Measurements from ENCODE around the gene SLC9C1.

Gene SLC9C1

GRCh38 chr3:112149136-112149535, 144.9 kb downstream of the SLC9C1 start:
- Histone ChIP-seq H3K9me3 (ENCODE audit: control insufficient read depth, low read length) (no peaks in the 10 kb centered on the region), H3K27me3 (replicated peaks; ENCODE audit: control insufficient read depth, insufficient read depth, low read length, poor library complexity, severe bottlenecking) (no peaks in the 10 kb centered on the region), H3K4me1 (ENCODE audit: control insufficient read depth, insufficient read depth, low read length, poor library complexity, severe bottlenecking) (no peaks in the 10 kb centered on the region), H3K27ac (ENCODE audit: insufficient read depth, low read length, poor library complexity, severe bottlenecking) (no peak overlapping the region), H3K4me3 (ENCODE audit: insufficient read depth, low read depth, low read length, poor library complexity, severe bottlenecking) (no peak overlapping the region), H3K36me3 (ENCODE audit: control insufficient read depth, insufficient read depth, low read length) (no peaks in the 10 kb centered on the region)
- no peak for DNase-seq

- H3K4me1 ChIP-seq (ENCODE audit: control insufficient read depth, insufficient read depth, low read length, poor library complexity, severe bottlenecking), result no peaks in the 10 kb centered on the region
- no peak for DNase-seq
- H3K36me3 ChIP-seq (ENCODE audit: control insufficient read depth, insufficient read depth, low read length), result no peaks in the 10 kb centered on the region
- no peaks in the 10 kb centered on the region for H3K9me3 ChIP-seq (ENCODE audit: control insufficient read depth, low read length)
- H3K27ac ChIP-seq (ENCODE audit: insufficient read depth, low read length, poor library complexity, severe bottlenecking), result no peak overlapping the region
- no peaks in the 10 kb centered on the region for H3K27me3 ChIP-seq (replicated peaks; ENCODE audit: control insufficient read depth, insufficient read depth, low read length, poor library complexity, severe bottlenecking)
- H3K4me3 ChIP-seq (ENCODE audit: insufficient read depth, low read depth, low read length, poor library complexity, severe bottlenecking), result peak overlapping the region; percentile 24
These were observed 150.3 kb downstream of the SLC9C1 start for GRCh38 chr3:112143689-112144088.

- H3K27ac ChIP-seq (ENCODE audit: insufficient read depth, low read length, poor library complexity, severe bottlenecking), result no peak overlapping the region
- H3K4me1 ChIP-seq (ENCODE audit: control insufficient read depth, insufficient read depth, low read length, poor library complexity, severe bottlenecking), result no peaks in the 10 kb centered on the region
- no peaks in the 10 kb centered on the region for H3K27me3 ChIP-seq (replicated peaks; ENCODE audit: control insufficient read depth, insufficient read depth, low read length, poor library complexity, severe bottlenecking)
- no peaks in the 10 kb centered on the region for H3K36me3 ChIP-seq (ENCODE audit: control insufficient read depth, insufficient read depth, low read length)
- DNase-seq, result no peak
- H3K4me3 ChIP-seq (ENCODE audit: insufficient read depth, low read depth, low read length, poor library complexity, severe bottlenecking), result peak overlapping the region; percentile 24
- H3K9me3 ChIP-seq (ENCODE audit: control insufficient read depth, low read length), result no peaks in the 10 kb centered on the region
These were observed 150.8 kb downstream of the SLC9C1 start for GRCh38 chr3:112143251-112143650.

GRCh38 chr3:112141293-112141692, 152.7 kb downstream of the SLC9C1 start:
- H3K27me3 ChIP-seq (replicated peaks; ENCODE audit: control insufficient read depth, insufficient read depth, low read length, poor library complexity, severe bottlenecking), result no peaks in the 10 kb centered on the region
- H3K4me1 ChIP-seq (ENCODE audit: control insufficient read depth, insufficient read depth, low read length, poor library complexity, severe bottlenecking), result peaks cover 7% of the 10 kb centered on the region
- no peaks in the 10 kb centered on the region for H3K9me3 ChIP-seq (ENCODE audit: control insufficient read depth, low read length)
- H3K4me3 ChIP-seq (ENCODE audit: insufficient read depth, low read depth, low read length, poor library complexity, severe bottlenecking), result no peak overlapping the region
- DNase-seq, result no peak
- H3K36me3 ChIP-seq (ENCODE audit: control insufficient read depth, insufficient read depth, low read length), result no peaks in the 10 kb centered on the region
- no peak overlapping the region for H3K27ac ChIP-seq (ENCODE audit: insufficient read depth, low read length, poor library complexity, severe bottlenecking)

GRCh38 chr3:112140584-112140983, 153.4 kb downstream of the SLC9C1 start:
- Histone ChIP-seq H3K36me3 (ENCODE audit: control insufficient read depth, insufficient read depth, low read length) (no peaks in the 10 kb centered on the region), H3K4me1 (ENCODE audit: control insufficient read depth, insufficient read depth, low read length, poor library complexity, severe bottlenecking) (peaks cover 11% of the 10 kb centered on the region), H3K27ac (ENCODE audit: insufficient read depth, low read length, poor library complexity, severe bottlenecking) (no peak overlapping the region), H3K9me3 (ENCODE audit: control insufficient read depth, low read length) (no peaks in the 10 kb centered on the region), H3K4me3 (ENCODE audit: insufficient read depth, low read depth, low read length, poor library complexity, severe bottlenecking) (no peak overlapping the region), H3K27me3 (replicated peaks; ENCODE audit: control insufficient read depth, insufficient read depth, low read length, poor library complexity, severe bottlenecking) (no peaks in the 10 kb centered on the region)
- DNase-seq, result no peak

- H3K27me3 ChIP-seq (replicated peaks; ENCODE audit: control insufficient read depth, insufficient read depth, low read length, poor library complexity, severe bottlenecking), result no peaks in the 10 kb centered on the region
- H3K4me3 ChIP-seq (ENCODE audit: insufficient read depth, low read depth, low read length, poor library complexity, severe bottlenecking), result no peak overlapping the region
- H3K9me3 ChIP-seq (ENCODE audit: control insufficient read depth, low read length), result no peaks in the 10 kb centered on the region
- no peak for DNase-seq
- no peak overlapping the region for H3K27ac ChIP-seq (ENCODE audit: insufficient read depth, low read length, poor library complexity, severe bottlenecking)
- H3K36me3 ChIP-seq (ENCODE audit: control insufficient read depth, insufficient read depth, low read length), result no peaks in the 10 kb centered on the region
- H3K4me1 ChIP-seq (ENCODE audit: control insufficient read depth, insufficient read depth, low read length, poor library complexity, severe bottlenecking), result peaks cover 30% of the 10 kb centered on the region
These were observed 155.6 kb downstream of the SLC9C1 start for GRCh38 chr3:112138219-112138969.

GRCh38 chr3:112137781-112138180, 156.2 kb downstream of the SLC9C1 start:
- Histone ChIP-seq H3K4me3 (ENCODE audit: insufficient read depth, low read depth, low read length, poor library complexity, severe bottlenecking) (no peak overlapping the region), H3K4me1 (ENCODE audit: control insufficient read depth, insufficient read depth, low read length, poor library complexity, severe bottlenecking) (peaks cover 35% of the 10 kb centered on the region), H3K27me3 (replicated peaks; ENCODE audit: control insufficient read depth, insufficient read depth, low read length, poor library complexity, severe bottlenecking) (no peaks in the 10 kb centered on the region), H3K9me3 (ENCODE audit: control insufficient read depth, low read length) (no peaks in the 10 kb centered on the region), H3K36me3 (ENCODE audit: control insufficient read depth, insufficient read depth, low read length) (no peaks in the 10 kb centered on the region), H3K27ac (ENCODE audit: insufficient read depth, low read length, poor library complexity, severe bottlenecking) (no peak overlapping the region)
- DNase-seq, result no peak

- peak in 1 of 3 donors; percentile 11 for DNase-seq
- Histone ChIP-seq H3K9me3 (ENCODE audit: control insufficient read depth, low read length) (no peaks in the 10 kb centered on the region), H3K4me1 (ENCODE audit: control insufficient read depth, insufficient read depth, low read length, poor library complexity, severe bottlenecking) (peaks cover 37% of the 10 kb centered on the region), H3K27me3 (replicated peaks; ENCODE audit: control insufficient read depth, insufficient read depth, low read length, poor library complexity, severe bottlenecking) (no peaks in the 10 kb centered on the region), H3K36me3 (ENCODE audit: control insufficient read depth, insufficient read depth, low read length) (no peaks in the 10 kb centered on the region), H3K27ac (ENCODE audit: insufficient read depth, low read length, poor library complexity, severe bottlenecking) (no peak overlapping the region), H3K4me3 (ENCODE audit: insufficient read depth, low read depth, low read length, poor library complexity, severe bottlenecking) (no peak overlapping the region)
These were observed 156.9 kb downstream of the SLC9C1 start for GRCh38 chr3:112136959-112137693.

- no peaks in the 10 kb centered on the region for H3K36me3 ChIP-seq (ENCODE audit: control insufficient read depth, insufficient read depth, low read length)
- peaks cover 40% of the 10 kb centered on the region for H3K4me1 ChIP-seq (ENCODE audit: control insufficient read depth, insufficient read depth, low read length, poor library complexity, severe bottlenecking)
- H3K27me3 ChIP-seq (replicated peaks; ENCODE audit: control insufficient read depth, insufficient read depth, low read length, poor library complexity, severe bottlenecking), result no peaks in the 10 kb centered on the region
- no peaks in the 10 kb centered on the region for H3K9me3 ChIP-seq (ENCODE audit: control insufficient read depth, low read length)
- no peak overlapping the region for H3K4me3 ChIP-seq (ENCODE audit: insufficient read depth, low read depth, low read length, poor library complexity, severe bottlenecking)
- no peak for DNase-seq
- H3K27ac ChIP-seq (ENCODE audit: insufficient read depth, low read length, poor library complexity, severe bottlenecking), result peak overlapping the region; percentile 86
These were observed 158.0 kb downstream of the SLC9C1 start for GRCh38 chr3:112136046-112136445.
